GM18909 (cell line): ENCODE measurements around the gene ABI3BP.
"Not testable (repeated sequence)": the region's sequence is repeated elsewhere in the genome, so short reads cannot be mapped to it uniquely, and the experiment has no call there.

Source experiments
- ATAC-seq: cut with Tn5 transposase; IDR thresholded peaks from one replicate; pipeline ENCODE4 v1.9.1; 2021; ENCODE audit warnings: mild to moderate bottlenecking; ENCODE audit not compliant: unreplicated experiment, poor library complexity

Gene ABI3BP, protein sequence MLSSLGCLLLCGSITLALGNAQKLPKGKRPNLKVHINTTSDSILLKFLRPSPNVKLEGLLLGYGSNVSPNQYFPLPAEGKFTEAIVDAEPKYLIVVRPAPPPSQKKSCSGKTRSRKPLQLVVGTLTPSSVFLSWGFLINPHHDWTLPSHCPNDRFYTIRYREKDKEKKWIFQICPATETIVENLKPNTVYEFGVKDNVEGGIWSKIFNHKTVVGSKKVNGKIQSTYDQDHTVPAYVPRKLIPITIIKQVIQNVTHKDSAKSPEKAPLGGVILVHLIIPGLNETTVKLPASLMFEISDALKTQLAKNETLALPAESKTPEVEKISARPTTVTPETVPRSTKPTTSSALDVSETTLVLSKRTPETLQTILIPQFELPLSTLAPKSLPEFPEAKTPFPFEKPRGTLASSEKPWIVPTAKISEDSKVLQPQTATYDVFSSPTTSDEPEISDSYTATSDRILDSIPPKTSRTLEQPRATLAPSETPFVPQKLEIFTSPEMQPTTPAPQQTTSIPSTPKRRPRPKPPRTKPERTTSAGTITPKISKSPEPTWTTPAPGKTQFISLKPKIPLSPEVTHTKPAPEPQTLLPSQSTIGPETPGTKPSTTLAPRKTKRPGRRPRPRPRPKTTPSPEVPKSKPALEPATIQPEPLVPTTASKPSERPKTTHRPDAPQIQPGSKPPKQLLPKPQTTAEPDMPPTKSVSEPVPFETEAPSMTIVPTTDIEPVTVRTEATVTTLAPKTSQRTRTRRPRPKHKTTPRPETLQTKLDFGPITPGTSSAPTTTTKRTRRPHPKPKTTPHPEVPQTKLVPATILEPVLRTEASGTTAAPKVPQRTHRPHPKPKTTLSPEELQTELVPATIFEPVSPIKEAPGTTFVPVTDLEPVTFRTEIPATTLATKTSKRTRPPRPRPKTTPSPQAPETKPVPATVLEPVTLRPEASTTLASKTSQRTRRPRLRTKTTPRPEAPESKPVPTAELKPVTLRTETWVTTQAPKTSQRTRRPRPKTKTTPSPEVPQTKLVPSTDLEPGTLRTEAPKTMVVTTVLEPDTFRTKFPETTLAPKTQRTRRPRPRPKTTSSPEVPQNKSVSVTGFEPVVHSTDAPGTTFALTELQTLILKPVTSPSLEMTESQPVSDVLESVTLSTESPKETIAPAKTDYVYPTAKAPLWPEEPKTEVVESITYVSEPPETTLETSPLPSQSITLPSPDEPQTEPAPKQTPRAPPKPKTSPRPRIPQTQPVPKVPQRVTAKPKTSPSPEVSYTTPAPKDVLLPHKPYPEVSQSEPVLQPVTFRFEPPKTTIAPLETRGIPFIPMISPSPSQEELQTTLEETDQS (N-terminal part only)

DNA sequence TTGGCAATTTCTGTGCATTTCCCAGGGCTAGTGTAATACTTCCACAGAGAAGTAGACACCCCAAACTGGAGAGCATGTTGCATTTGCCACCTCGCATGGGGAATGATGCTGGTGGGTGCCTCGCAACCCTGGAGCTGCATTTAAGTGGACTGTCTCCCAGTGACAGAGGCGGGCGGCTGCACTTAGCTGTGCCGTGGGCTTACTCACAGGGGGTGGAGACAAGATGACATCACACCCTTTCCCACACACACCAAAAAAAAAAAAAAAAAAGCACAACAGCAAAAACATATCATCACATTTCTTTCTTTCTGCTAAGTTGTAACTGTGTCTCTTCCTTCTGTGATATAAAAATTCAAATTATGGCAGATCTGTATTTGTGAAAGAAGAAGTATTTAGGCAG lies at the start of gene ABI3BP:
TSS of gene ABI3BP (minus strand) at position 113 of the 400 bp plus-strand sequence. CDS start at position 76, 37 bp downstream.
- ATAC-seq: no peak

GRCh38 chr3:101039285-101039684 lies 46.1 kb upstream of the ABI3BP start:
- ATAC-seq: no peak

DNA sequence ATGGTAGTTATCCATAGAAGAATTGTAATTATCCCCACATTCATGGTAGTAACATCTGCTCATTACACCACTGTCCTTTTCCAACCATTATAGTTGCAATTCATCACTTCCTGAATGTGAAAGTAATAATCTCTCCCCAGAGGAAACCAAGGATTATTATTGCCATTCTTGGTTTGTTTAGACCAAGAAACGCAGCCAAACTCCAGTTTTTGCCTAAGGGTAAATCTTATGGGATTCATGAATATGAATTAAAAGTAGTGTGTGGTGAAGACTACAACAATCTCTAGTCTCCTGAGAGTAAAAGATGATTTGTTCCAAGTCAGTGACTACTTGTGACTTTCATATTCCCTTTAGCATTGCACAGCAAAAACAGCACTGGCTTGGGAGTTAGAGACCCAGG lies 45.7 kb upstream of the ABI3BP start:
- ATAC-seq: no peak

DNA sequence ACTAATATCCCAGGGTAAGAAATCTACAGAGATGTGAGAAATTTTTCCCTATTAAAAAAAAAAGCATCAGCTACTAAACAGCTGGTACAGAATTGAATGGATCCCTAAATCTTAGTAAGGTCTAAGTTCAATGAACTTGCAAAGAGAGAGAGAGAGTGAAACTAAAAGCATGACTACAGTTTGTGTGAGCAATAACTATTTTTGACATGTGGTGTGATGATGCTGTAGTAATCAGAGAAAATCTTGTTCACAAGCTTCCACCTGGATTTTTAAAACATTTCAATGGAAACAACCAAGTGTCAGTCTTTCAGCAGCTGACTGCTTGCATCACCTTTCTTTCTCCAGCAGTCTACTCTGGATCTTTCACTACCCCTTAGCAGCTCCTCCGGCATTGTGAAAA lies 45.2 kb upstream of the ABI3BP start:
- ATAC-seq: no peak

- ATAC-seq: no peak
These were observed 44.4 kb upstream of the ABI3BP start for GRCh38 chr3:101037613-101038012.

GRCh38 chr3:101036676-101037075 lies 43.5 kb upstream of the ABI3BP start:
- no peak for ATAC-seq

GRCh38 chr3:101036213-101036618 lies 43.0 kb upstream of the ABI3BP start:
- ATAC-seq: no peak

- no peak for ATAC-seq
These were observed 34.1 kb upstream of the ABI3BP start for GRCh38 chr3:101027286-101027685.

- ATAC-seq: no peak
These were observed 33.7 kb upstream of the ABI3BP start for GRCh38 chr3:101026881-101027280.

DNA sequence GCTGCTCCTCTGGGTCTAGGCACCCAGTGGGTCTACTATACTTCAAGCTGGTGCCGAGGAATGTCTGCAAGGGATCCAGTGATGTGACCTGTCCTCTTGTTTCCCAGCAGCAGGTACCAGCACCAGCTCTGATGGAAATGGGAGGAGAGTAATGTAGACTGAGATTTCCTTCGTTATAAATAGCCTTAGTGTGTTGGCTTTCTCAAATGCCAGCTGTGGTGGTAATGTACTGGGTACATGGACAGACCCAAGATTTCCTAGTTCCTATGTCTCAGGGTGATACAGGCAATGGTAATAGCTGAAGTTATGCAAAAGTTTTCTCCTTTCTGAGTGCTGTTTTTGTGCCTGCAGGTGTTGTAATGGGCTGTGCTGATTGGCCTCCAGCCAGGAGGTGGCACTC lies 33.0 kb upstream of the ABI3BP start:
- ATAC-seq: no peak

DNA sequence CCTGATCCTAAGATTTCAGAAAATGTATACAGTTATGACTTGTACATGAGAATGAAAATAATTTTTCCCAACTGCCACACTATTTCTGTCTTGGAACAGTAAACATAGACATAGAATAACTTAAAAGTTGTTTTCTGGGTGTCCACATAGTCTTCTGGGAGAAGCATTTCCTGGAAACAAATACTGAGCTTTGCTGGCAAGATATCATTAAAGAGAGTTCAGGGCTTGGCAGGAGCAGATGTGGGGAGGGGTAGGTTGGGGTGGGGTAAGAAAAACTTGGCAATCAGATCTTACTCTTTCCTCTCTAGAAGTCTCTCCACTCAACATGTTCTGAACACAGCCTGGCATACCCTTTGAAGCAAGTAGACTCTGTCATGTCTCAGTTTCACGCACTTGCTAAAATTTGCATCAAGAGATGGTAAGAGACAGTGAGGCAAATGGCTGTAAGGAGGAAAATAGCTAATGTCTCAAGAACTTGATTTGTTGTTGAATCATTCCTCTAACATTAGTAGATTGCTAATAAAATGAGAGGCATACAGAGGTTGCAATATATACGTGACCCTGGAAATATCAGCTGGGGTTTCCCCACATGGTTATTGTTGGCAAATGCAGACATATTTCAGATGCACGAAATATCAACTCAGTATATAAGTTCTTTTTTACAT lies 27.3 kb upstream of the ABI3BP start:
- ATAC-seq: no peak

GRCh38 chr3:101017017-101017416 lies 23.8 kb upstream of the ABI3BP start:
- no peak for ATAC-seq

GRCh38 chr3:101012312-101012711 lies 19.1 kb upstream of the ABI3BP start:
- not testable (repeated sequence) for ATAC-seq

DNA sequence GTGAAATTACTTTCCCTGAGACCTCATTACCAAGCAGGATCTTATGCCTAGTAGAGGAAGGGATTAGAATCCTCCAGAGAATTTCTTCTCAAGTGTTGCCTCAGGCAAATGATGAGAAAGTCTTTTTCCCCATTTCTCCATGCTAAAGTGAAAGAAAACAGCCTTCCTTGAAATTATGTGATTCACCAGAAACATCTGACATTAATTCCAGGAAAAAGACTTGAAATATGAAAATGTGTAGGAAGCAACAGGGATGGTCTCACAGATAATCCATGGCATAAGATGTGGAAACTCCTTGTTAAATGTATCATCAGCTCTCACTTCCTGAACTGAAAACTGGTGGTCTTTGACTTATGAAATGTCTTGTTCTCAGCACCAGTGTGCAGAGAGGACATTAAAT lies 17.9 kb upstream of the ABI3BP start:
- no peak for ATAC-seq

DNA sequence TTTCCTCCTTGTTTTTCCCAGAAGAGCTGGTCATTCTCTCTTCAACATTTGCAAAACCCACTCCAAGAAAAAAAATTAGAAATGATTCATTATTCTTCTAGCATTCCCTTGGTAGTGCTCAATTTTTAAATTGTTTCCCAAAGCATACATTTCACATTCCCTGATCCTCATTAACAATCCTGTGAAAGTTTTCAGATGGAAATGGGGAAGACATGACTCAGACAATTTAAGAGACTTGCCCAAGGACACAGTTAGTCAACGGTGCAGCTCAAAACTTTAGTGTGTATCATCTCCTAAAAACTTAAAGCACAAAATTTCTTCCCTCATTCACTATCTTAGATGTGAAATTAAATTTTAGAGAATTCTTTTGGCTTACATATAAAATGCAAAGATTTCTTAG lies 17.1 kb upstream of the ABI3BP start:
- no peak for ATAC-seq

DNA sequence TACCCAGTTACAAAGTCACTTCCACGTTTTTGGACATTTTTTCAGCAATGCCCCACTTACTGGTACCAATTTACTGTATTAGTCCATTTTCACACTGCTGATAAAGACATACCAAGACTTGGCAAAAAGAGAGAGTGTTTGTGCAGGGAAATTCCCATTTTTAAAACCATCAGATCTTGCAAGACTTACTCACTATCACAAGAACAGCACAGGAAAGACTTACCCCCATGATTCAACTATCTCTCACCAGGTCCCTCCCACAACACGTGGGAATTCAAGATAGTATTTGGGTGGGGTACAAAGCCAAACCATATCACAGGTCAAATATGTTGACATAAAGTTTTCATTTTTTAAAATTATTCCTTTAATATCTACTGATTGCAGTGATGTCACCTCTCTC lies 16.2 kb upstream of the ABI3BP start:
- no peak for ATAC-seq

- no peak for ATAC-seq
These were observed 5.9 kb upstream of the ABI3BP start for GRCh38 chr3:100999160-100999559.

DNA sequence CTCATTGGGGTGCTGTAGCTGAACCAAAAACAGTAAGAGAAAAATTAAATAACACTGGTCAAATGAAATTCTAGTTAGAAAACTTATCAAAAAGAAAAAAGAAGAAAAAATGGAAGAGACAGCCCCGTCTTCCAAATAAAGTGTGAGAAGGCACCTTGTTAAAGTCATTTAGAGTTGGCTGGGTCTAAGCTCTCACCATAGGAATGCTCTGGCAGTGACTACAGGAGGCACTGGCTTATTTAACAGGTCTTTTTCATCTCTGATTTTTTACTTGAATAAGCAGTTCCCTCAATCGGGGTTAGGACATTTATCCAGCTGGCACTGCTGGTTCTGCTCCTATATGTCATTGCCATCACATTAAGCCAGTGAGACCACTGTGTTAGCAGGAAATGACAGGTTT lies 1.6 kb upstream of the ABI3BP start:
- no peak for ATAC-seq

DNA sequence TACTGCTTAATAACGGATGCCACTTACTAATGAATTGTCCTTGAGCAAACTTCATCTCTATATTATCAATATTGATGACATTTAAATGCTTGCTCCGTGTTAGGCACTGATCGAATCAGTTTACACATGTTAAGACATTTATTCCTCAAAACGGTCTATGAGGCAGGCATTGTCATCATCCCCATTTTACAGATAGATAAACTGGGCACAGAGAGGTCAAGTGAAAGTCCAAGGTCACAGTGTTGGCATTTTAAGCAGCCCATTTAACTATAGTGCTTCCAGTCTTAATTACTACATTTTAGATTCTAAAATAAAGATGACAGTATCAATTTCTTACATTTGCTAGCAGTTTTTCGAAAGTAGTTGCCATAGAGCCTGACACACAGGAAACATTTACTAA lies 966 bp upstream of the ABI3BP start:
- ATAC-seq: no peak
